DOHH2 (cell line): ENCODE measurements around the gene C4B.

ENCODE experiments used
- CTCF ChIP-seq: fragments of 200-600 bp; sonication (generic); IDR thresholded peaks from one replicate; pipeline ENCODE4 v1.5.1; 2014; ENCODE audit warnings: antibody characterized with exemption, mild to moderate bottlenecking, low read depth, low read length; ENCODE audit not compliant: poor library complexity, severe bottlenecking
- EZH2phosphoT487 ChIP-seq: fragments of 200-600 bp; sonication (generic); IDR thresholded peaks from 2 replicates; pipeline ENCODE4 v1.6.1; 2017; ENCODE audit warnings: borderline replicate concordance, mild to moderate bottlenecking, antibody characterized with exemption, low read length, moderate library complexity, mixed read lengths

GRCh38 chr6:32060966-32061655, 46.5 kb downstream of the C4B start:
- TF ChIP-seq CTCF (no peak), EZH2phosphoT487 (no peak)
